WERI-Rb-1 (cell line): ENCODE results near the gene TNPO3.

Experiments
- DNase-seq: peaks from one replicate; pipeline ENCODE4 v3.0.0-alpha.2; 2020
- H3K27ac ChIP-seq: fragments of 250-450 bp; sonication (Bioruptor Pico); 2 replicates; pipeline ENCODE4 v1.5.1; 2020; ENCODE audit warnings: mild to moderate bottlenecking, moderate library complexity
- H3K27me3 ChIP-seq: fragments of 250-450 bp; sonication (Bioruptor Pico); 2 replicates; pipeline ENCODE4 v1.5.1; 2021; ENCODE audit warnings: mild to moderate bottlenecking, low read depth, moderate library complexity; ENCODE audit not compliant: insufficient read depth, severe bottlenecking
- H3K36me3 ChIP-seq: fragments of 250-450 bp; sonication (Bioruptor Pico); 2 replicates; pipeline ENCODE4 v1.5.1; 2020; ENCODE audit warnings: mild to moderate bottlenecking, moderate library complexity
- H3K4me3 ChIP-seq: 2 replicates; pipeline ENCODE4 v1.5.1; 2011; ENCODE audit warnings: low read depth, mild to moderate bottlenecking, control low read depth, low read length
- H3K9me3 ChIP-seq: fragments of 250-450 bp; sonication (Bioruptor Pico); 2 replicates; pipeline ENCODE4 v1.5.1; 2021; ENCODE audit warnings: mild to moderate bottlenecking, moderate library complexity; ENCODE audit not compliant: severe bottlenecking
- CTCF ChIP-seq: IDR thresholded peaks from 2 replicates; pipeline ENCODE4 v1.5.1; 2011; ENCODE audit warnings: low read depth, mild to moderate bottlenecking, control low read depth, inconsistent platforms, low read length

TNPO3 gene

GRCh38 chr7:129095258-129095657, 40.3 kb upstream of the TNPO3 start:
- no peaks in the 10 kb centered on the region for H3K27me3 ChIP-seq
- H3K27ac ChIP-seq = no peak overlapping the region
- no peak for TF ChIP-seq CTCF
- no peaks in the 10 kb centered on the region for H3K9me3 ChIP-seq
- H3K4me3 ChIP-seq = no peak overlapping the region
- H3K36me3 ChIP-seq = no peaks in the 10 kb centered on the region
- no peak for DNase-seq

GRCh38 chr7:129094501-129094900, 39.6 kb upstream of the TNPO3 start:
- TF ChIP-seq CTCF = no peak
- DNase-seq = no peak
- no peak overlapping the region for H3K4me3 ChIP-seq
- H3K27me3 ChIP-seq = no peaks in the 10 kb centered on the region
- H3K27ac ChIP-seq = no peak overlapping the region
- no peaks in the 10 kb centered on the region for H3K9me3 ChIP-seq
- no peaks in the 10 kb centered on the region for H3K36me3 ChIP-seq

- H3K4me3 ChIP-seq = no peak overlapping the region
- H3K9me3 ChIP-seq = no peaks in the 10 kb centered on the region
- DNase-seq = no peak
- TF ChIP-seq CTCF = no peak
- H3K27me3 ChIP-seq = no peaks in the 10 kb centered on the region
- no peaks in the 10 kb centered on the region for H3K36me3 ChIP-seq
- no peak overlapping the region for H3K27ac ChIP-seq
These were observed 39.1 kb upstream of the TNPO3 start for GRCh38 chr7:129093867-129094456.

DNA sequence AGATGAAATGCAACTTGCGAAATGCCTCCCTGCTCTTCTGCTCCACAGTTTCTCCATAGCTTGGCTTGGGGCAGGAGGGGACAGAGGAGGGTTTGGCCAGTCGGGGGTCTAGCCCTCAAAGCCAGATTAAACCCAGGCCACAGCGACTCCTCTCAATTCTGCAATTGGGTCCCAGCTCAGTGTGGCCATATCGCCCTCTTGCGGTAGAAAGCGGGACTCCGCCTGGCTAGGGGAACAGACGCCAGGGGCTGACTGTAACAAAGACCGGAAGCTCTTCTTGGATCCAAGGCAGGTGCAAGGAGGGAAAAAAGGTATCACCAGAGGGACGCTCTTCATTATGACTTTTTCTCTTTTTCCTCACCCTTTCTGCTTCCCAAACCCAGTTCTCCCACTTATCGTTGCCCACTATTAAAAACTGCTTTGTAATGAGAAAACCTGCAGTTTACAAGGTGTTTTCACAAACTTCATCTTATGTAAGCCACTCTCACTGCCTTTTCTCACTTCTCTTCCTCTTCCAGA, 36.6 kb upstream of the TNPO3 start:
- peak overlapping the region; percentile 29; the same call in 1 of the 2 replicates for H3K27ac ChIP-seq
- peak; percentile 92 for DNase-seq
- no peaks in the 10 kb centered on the region for H3K9me3 ChIP-seq
- H3K36me3 ChIP-seq = no peaks in the 10 kb centered on the region
- no peak overlapping the region for H3K4me3 ChIP-seq
- TF ChIP-seq CTCF = peak; percentile 97
- H3K27me3 ChIP-seq = no peaks in the 10 kb centered on the region

GRCh38 chr7:129090300-129090907, 35.5 kb upstream of the TNPO3 start:
- TF ChIP-seq CTCF = no peak
- H3K27me3 ChIP-seq = no peaks in the 10 kb centered on the region
- no peaks in the 10 kb centered on the region for H3K9me3 ChIP-seq
- no peak overlapping the region for H3K27ac ChIP-seq
- H3K36me3 ChIP-seq = no peaks in the 10 kb centered on the region
- H3K4me3 ChIP-seq = no peak overlapping the region
- no peak for DNase-seq
